DND-41 (cell line): Measurements from ENCODE around the gene HSBP1L1.

ENCODE experiments used
- CTCF ChIP-seq: IDR thresholded peaks from 2 replicates; pipeline ENCODE4 v1.5.1; 2012; ENCODE audit warnings: borderline replicate concordance, low read length, moderate library complexity, mild to moderate bottlenecking; ENCODE audit not compliant: poor library complexity, severe bottlenecking; ENCODE audit errors: extremely low read depth
- EZH2 ChIP-seq: IDR thresholded peaks from 3 replicates; pipeline ENCODE4 v1.6.1; 2012; ENCODE audit warnings: borderline replicate concordance, low read depth, mild to moderate bottlenecking, moderate library complexity, low read length, inconsistent platforms; ENCODE audit not compliant: severe bottlenecking

GRCh38 chr18:79973517-79973916 is 9.1 kb downstream of the HSBP1L1 start:
- TF ChIP-seq CTCF (no peak), EZH2 (no peak)
